ENCODE data around the gene CPEB1.

CPEB1 gene

DNA sequence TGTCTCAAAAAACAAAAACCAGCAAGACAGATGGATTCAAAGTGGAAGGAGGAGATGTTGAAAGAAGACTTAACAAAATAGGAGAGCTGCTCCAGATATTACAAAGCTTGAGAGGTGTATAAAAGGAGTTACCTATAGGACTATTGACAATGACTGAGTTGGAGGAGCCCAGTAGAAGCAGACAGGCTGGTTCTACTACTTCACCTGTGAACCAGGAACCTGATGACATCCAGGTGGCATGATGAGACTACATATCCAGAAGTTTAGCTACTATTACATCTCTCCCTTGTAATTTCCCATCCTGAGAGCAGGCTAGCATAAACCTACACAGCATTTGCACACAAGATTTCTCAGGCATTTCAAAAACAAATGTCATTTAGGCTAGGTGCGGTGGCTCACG, 49.3 kb downstream of the CPEB1 start:
- Histone ChIP-seq H2AFZ (ENCODE audit: low read depth, low read length, severe bottlenecking) (no peak overlapping the region), H3K79me2 (ENCODE audit: insufficient read depth, low read length) (no peaks in the 10 kb centered on the region), H3K4me2 (ENCODE audit: low read depth, low read length, poor library complexity, severe bottlenecking) (no peak overlapping the region), H3K9me2 (replicated peaks; ENCODE audit: insufficient read depth, low read length) (no peaks in the 10 kb centered on the region), H3K9me3 (ENCODE audit: insufficient read depth, low read length) (no peaks in the 10 kb centered on the region), H3K4me3 (ENCODE audit: insufficient read depth, low read length, poor library complexity, severe bottlenecking) (no peak overlapping the region), H4K20me1 (ENCODE audit: low read depth, low read length) (no peaks in the 10 kb centered on the region), H3K27ac (ENCODE audit: low read depth, low read length) (no peak overlapping the region), H3K27me3 (ENCODE audit: low read length) (no peaks in the 10 kb centered on the region), H3F3A (ENCODE audit: insufficient read depth) (no peaks in the 10 kb centered on the region), H3K36me3 (ENCODE audit: low read length) (no peaks in the 10 kb centered on the region), H3K9ac (ENCODE audit: low read length) (no peak overlapping the region)
- no peak for TF ChIP-seq EZH2phosphoT487 (conservative IDR thresholded peaks at IDR 0.05; ENCODE audit: low read length)
- TF ChIP-seq, protein P1, sequence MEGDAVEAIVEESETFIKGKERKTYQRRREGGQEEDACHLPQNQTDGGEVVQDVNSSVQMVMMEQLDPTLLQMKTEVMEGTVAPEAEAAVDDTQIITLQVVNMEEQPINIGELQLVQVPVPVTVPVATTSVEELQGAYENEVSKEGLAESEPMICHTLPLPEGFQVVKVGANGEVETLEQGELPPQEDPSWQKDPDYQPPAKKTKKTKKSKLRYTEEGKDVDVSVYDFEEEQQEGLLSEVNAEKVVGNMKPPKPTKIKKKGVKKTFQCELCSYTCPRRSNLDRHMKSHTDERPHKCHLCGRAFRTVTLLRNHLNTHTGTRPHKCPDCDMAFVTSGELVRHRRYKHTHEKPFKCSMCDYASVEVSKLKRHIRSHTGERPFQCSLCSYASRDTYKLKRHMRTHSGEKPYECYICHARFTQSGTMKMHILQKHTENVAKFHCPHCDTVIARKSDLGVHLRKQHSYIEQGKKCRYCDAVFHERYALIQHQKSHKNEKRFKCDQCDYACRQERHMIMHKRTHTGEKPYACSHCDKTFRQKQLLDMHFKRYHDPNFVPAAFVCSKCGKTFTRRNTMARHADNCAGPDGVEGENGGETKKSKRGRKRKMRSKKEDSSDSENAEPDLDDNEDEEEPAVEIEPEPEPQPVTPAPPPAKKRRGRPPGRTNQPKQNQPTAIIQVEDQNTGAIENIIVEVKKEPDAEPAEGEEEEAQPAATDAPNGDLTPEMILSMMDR (IDR thresholded peaks at IDR 0.05; ENCODE audit: insufficient read depth, low read length, poor library complexity, severe bottlenecking): no peak

DNA sequence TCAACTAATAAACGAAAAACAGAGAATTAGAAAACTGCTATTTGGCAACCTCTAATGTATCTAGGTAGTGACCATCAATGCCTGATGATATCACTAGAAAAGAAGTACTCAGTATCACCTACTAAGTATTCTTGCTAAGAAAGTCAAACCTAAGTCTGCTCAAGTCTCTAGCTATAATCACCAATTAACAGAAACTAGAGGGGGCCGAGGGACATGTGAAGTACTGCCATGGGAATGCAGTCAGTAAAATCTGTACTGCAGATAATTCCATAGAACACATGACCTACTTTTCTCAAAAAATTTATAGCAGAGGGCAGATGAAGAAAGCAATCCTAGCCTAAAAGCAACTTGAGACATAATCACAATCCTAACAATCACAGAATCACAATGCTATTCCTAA, 51.4 kb downstream of the CPEB1 start:
- Histone ChIP-seq H3K27ac (ENCODE audit: low read depth, low read length) (no peak overlapping the region), H3K4me3 (ENCODE audit: insufficient read depth, low read length, poor library complexity, severe bottlenecking) (no peak overlapping the region), H3K79me2 (ENCODE audit: insufficient read depth, low read length) (no peaks in the 10 kb centered on the region), H3K9me2 (replicated peaks; ENCODE audit: insufficient read depth, low read length) (no peaks in the 10 kb centered on the region), H3K9me3 (ENCODE audit: insufficient read depth, low read length) (no peaks in the 10 kb centered on the region), H3F3A (ENCODE audit: insufficient read depth) (no peaks in the 10 kb centered on the region), H3K27me3 (ENCODE audit: low read length) (no peaks in the 10 kb centered on the region), H4K20me1 (ENCODE audit: low read depth, low read length) (no peaks in the 10 kb centered on the region), H2AFZ (ENCODE audit: low read depth, low read length, severe bottlenecking) (no peak overlapping the region), H3K9ac (ENCODE audit: low read length) (no peak overlapping the region), H3K4me2 (ENCODE audit: low read depth, low read length, poor library complexity, severe bottlenecking) (no peak overlapping the region), H3K36me3 (ENCODE audit: low read length) (no peaks in the 10 kb centered on the region)
- TF ChIP-seq, protein P1 (IDR thresholded peaks at IDR 0.05; ENCODE audit: insufficient read depth, low read length, poor library complexity, severe bottlenecking): no peak
- no peak for TF ChIP-seq EZH2phosphoT487 (conservative IDR thresholded peaks at IDR 0.05; ENCODE audit: low read length)

DNA sequence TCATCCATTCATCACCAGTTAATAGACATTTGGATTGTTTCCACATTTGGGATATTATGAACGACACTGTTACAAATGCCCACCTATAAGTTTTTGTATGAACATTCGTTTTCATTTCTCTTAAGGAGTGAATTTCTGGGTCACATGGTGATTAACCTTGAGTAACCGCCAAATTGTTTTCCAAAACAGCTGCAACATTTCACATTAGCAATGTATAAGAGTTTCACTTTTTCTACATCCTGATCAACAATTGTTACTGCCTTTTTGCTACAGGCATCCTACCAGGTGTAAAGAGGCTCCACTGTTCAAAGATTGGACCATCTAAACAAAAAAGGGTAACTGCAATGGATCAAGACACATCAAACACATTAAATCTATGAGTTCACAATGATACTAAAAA, 52.0 kb downstream of the CPEB1 start:
- H3K4me2 ChIP-seq (ENCODE audit: low read depth, low read length, poor library complexity, severe bottlenecking): no peak overlapping the region
- H3F3A ChIP-seq (ENCODE audit: insufficient read depth): no peaks in the 10 kb centered on the region
- no peak overlapping the region for H3K27ac ChIP-seq (ENCODE audit: low read depth, low read length)
- no peaks in the 10 kb centered on the region for H3K9me2 ChIP-seq (replicated peaks; ENCODE audit: insufficient read depth, low read length)
- no peaks in the 10 kb centered on the region for H3K9me3 ChIP-seq (ENCODE audit: insufficient read depth, low read length)
- TF ChIP-seq, protein P1 (IDR thresholded peaks at IDR 0.05; ENCODE audit: insufficient read depth, low read length, poor library complexity, severe bottlenecking): no peak
- no peak for TF ChIP-seq EZH2phosphoT487 (conservative IDR thresholded peaks at IDR 0.05; ENCODE audit: low read length)
- H4K20me1 ChIP-seq (ENCODE audit: low read depth, low read length): no peaks in the 10 kb centered on the region
- H3K79me2 ChIP-seq (ENCODE audit: insufficient read depth, low read length): no peaks in the 10 kb centered on the region
- H3K9ac ChIP-seq (ENCODE audit: low read length): no peak overlapping the region
- no peaks in the 10 kb centered on the region for H3K36me3 ChIP-seq (ENCODE audit: low read length)
- H3K27me3 ChIP-seq (ENCODE audit: low read length): no peaks in the 10 kb centered on the region
- no peak overlapping the region for H3K4me3 ChIP-seq (ENCODE audit: insufficient read depth, low read length, poor library complexity, severe bottlenecking)
- no peak overlapping the region for H2AFZ ChIP-seq (ENCODE audit: low read depth, low read length, severe bottlenecking)

Data from SU-DHL-6 (cell line).